Limb (tissue), 2 donors: ENCODE measurements around the gene WNT1.

Experiments
- DNase-seq, 2 donors: peaks; one replicate each; pipeline ENCODE4 v3.0.0-alpha.2; 2016; ENCODE audit errors: extremely low spot score in 2 of 2

WNT1 gene

GRCh38 chr12:48978291-48978740 lies at the start of gene WNT1:
WNT1 (plus strand) TSS chr12:48978322; CDS start chr12:48978651, 329 bp downstream.
- no peak for DNase-seq

- no peak for DNase-seq
These were observed 48.6 kb upstream of the WNT1 start for GRCh38 chr12:48929551-48929950.

- no peak for DNase-seq
These were observed 47.6 kb upstream of the WNT1 start for GRCh38 chr12:48930475-48930874.

- DNase-seq, result no peak
These were observed 45.2 kb upstream of the WNT1 start for GRCh38 chr12:48932878-48933277.

- no peak for DNase-seq
These were observed 44.3 kb upstream of the WNT1 start for GRCh38 chr12:48933664-48934311.

- DNase-seq, result no peak
These were observed 43.8 kb upstream of the WNT1 start for GRCh38 chr12:48934312-48934706.

GRCh38 chr12:48936379-48936979 lies 41.6 kb upstream of the WNT1 start:
- DNase-seq, result peak; percentile 59 to 86

- DNase-seq, result no peak
These were observed 41.0 kb upstream of the WNT1 start for GRCh38 chr12:48937170-48937569.

- no peak for DNase-seq
These were observed 39.3 kb upstream of the WNT1 start for GRCh38 chr12:48938805-48939204.

GRCh38 chr12:48940181-48940580 lies 37.9 kb upstream of the WNT1 start:
- no peak for DNase-seq

GRCh38 chr12:48943221-48943620 lies 34.9 kb upstream of the WNT1 start:
- no peak for DNase-seq

GRCh38 chr12:48946205-48946604 lies 31.9 kb upstream of the WNT1 start:
- no peak for DNase-seq

GRCh38 chr12:48946943-48947342 lies 31.2 kb upstream of the WNT1 start:
- no peak for DNase-seq

GRCh38 chr12:48947727-48948126 lies 30.4 kb upstream of the WNT1 start:
- no peak for DNase-seq

GRCh38 chr12:48952691-48953090 lies 25.4 kb upstream of the WNT1 start:
- DNase-seq, result no peak

- DNase-seq, result no peak
These were observed 24.1 kb upstream of the WNT1 start for GRCh38 chr12:48954061-48954460.

- no peak for DNase-seq
These were observed 23.2 kb upstream of the WNT1 start for GRCh38 chr12:48954841-48955501.

- DNase-seq, result peak; percentile 90 to 94
These were observed 21.6 kb upstream of the WNT1 start for GRCh38 chr12:48956279-48957140.

- DNase-seq, result peak; percentile 96 to 97
These were observed 20.7 kb upstream of the WNT1 start, which contains the start of gene ARF3 for GRCh38 chr12:48957141-48958048. ARF3 (minus strand) TSS chr12:48957487; CDS start chr12:48941095, 16,392 bp downstream.

- no peak for DNase-seq
These were observed 20.1 kb upstream of the WNT1 start for GRCh38 chr12:48958049-48958388.

GRCh38 chr12:48960834-48961233 lies 17.3 kb upstream of the WNT1 start:
- no peak for DNase-seq
